Fibroblast of villous mesenchyme (primary cell): ENCODE measurements around the gene SLC2A14. TPM values are rescaled to one million over a fixed set of nuclear protein-coding genes. Genes with fewer than 3 reads are reported as not detected.
"Not testable (repeated sequence)": the region's sequence is repeated elsewhere in the genome, so short reads cannot be mapped to it uniquely, and the experiment has no call there.

Experiments used
- DNase-seq: peaks from one replicate; pipeline ENCODE4 v3.0.0-alpha.2; 2010; ENCODE audit warnings: low read depth
- H3K4me3 ChIP-seq: 2 replicates; pipeline ENCODE4 v1.5.1; 2011; ENCODE audit warnings: low read depth, mild to moderate bottlenecking, low read length
- total RNA-seq: library from RNA; depleted of rRNA; stranded (reverse); fragments of >200 nt; gene quantifications from 2 replicates; pipeline ENCODE4 v1.2.3, GENCODE V29; 2012
- TF ChIP-seq, protein P1 (sequence below): IDR thresholded peaks from 2 replicates; pipeline ENCODE4 v1.5.1; 2012; ENCODE audit warnings: low read depth, mild to moderate bottlenecking, low read length; ENCODE audit not compliant: insufficient read depth

The SLC2A14 gene
- total RNA-seq, 1 donor: under 0.01 TPM

DNA sequence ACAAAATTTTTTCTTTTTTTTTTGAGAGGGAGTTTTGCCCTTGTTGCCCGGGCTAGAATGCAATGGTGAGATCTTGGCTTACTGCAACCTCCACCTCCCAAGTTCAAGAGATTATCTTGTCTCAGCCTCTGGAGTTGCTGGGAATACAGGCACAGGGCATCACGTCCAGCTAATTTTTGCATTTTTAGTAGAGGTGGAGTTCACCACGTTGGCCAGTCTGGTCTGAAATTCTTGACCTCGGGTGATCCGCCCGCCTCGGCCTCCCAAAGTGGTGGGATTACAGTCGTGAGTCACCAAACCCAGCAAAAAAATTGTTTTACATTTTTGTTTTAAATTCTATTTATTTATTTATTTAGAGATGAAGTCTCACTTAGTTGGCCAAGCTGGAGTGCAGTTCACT, 4.7 kb upstream of the SLC2A14 start:
- DNase-seq: peak; percentile 54
- TF ChIP-seq, protein P1, sequence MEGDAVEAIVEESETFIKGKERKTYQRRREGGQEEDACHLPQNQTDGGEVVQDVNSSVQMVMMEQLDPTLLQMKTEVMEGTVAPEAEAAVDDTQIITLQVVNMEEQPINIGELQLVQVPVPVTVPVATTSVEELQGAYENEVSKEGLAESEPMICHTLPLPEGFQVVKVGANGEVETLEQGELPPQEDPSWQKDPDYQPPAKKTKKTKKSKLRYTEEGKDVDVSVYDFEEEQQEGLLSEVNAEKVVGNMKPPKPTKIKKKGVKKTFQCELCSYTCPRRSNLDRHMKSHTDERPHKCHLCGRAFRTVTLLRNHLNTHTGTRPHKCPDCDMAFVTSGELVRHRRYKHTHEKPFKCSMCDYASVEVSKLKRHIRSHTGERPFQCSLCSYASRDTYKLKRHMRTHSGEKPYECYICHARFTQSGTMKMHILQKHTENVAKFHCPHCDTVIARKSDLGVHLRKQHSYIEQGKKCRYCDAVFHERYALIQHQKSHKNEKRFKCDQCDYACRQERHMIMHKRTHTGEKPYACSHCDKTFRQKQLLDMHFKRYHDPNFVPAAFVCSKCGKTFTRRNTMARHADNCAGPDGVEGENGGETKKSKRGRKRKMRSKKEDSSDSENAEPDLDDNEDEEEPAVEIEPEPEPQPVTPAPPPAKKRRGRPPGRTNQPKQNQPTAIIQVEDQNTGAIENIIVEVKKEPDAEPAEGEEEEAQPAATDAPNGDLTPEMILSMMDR: no peak
- no peak overlapping the region for H3K4me3 ChIP-seq

DNA sequence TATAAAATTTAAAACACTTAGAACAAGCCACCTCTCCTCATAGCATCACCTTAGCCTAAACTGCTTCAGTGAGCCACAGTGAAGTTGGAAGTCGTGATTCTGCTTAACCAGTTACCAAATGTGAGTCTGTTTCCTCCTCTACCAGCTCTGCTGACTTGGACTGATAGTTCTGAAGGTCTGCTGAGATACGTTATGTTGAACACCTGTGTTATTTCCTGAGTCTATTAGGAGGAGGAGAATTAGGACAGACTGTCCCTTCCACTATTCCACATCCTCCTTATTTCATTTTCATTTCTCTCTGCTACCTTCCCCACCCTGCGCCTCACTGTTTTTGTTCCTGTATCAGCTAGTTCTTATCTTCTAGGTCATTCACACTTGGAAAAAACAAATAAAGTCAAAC, 2.4 kb downstream of the SLC2A14 start:
- DNase-seq: no peak
- no peak overlapping the region for H3K4me3 ChIP-seq
- TF ChIP-seq, protein P1: no peak

DNA sequence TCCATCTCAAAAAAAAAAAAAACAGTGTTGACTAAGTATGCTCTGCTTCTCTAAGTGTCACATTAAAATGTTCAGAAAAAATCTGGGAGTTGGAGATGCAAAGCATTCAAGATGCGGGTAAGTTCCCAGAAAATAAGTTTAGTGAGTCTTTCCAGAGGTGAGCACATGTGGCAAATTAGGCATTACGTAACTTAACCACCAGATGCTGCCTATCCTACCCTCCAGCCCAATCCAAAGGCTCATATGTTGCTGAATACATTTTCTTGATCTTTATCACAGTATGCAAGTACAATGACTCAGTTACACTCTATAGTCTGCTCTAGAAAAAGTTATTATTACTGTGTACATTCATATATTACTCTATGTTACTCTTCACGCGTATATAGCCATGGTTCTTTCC, 3.6 kb downstream of the SLC2A14 start:
- TF ChIP-seq, protein P1: no peak
- peak; percentile 79 for DNase-seq
- H3K4me3 ChIP-seq: no peak overlapping the region

DNA sequence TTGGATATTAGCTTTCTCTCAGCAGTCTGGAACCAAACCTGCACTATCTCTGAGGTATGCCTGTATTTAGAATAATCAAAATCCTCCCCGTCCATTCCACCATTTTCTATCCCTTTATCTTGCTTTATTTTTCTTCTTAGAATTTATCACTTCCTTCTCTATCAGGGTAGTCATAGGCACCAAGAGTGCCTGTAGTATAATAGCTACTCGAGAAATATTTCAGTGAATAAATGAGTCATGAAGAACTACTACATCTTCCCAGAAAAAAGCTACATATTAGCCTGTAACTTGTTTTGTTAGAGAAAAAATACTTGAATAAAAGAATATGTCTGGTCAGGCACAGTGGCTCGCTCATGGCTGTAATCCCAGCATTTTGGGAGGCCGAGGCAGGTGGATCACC, 4.3 kb downstream of the SLC2A14 start:
- no peak overlapping the region for H3K4me3 ChIP-seq
- no peak for DNase-seq
- TF ChIP-seq, protein P1: no peak

DNA sequence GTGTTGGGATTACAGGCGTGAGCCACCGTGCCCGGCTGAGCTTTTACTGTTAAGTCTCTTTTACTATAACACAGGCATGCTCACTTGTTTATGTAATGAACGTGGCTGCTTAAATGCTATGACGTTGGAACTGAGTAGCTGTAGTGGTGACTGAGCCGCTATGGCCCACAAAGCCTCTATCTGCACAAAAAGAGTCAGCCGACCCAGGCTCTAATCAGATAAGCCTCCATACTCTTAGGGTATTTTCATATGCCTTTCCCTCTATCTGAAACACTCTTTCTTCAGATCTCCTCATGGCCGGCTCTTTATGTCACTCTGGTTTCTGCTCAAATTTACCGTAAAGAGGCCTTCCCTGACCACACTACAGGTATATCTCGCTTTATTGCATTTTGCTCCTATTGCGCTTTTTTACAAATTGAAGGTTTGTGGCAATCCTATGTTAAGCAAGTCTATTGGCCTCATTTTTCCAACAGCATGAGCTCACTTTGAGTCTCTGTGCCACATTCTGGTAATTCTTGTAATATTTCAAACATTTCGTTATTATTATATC, 8.0 kb downstream of the SLC2A14 start:
- peak; percentile 17 for DNase-seq
- H3K4me3 ChIP-seq: no peak overlapping the region
- TF ChIP-seq, protein P1: no peak

DNA sequence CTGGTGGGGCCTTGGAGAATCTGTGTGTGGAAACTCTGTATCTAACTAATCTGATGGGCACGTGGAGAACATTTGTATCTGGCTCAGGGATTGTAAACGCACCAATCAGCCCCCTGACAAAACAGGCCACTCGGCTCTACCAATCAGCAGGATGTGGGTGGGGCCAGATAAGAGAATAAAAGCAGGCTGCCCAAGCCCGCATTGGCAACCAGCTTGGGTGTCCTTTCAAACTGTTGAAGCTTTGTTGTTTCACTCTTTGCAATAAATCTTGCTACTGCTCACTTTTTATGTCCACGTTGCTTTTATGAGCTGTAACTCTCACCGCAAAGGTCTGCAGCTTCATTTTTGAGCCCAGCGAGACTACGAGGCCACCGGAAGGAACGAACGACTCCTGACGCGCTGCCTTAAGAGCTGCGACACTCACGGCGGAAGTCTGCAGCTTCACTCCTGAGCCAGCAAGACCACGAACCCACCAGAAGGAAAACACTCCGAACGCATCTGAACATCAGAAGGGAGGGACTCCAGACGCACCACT, 9.8 kb downstream of the SLC2A14 start:
- H3K4me3 ChIP-seq: not testable (repeated sequence)
- peak; percentile 37 for DNase-seq

DNA sequence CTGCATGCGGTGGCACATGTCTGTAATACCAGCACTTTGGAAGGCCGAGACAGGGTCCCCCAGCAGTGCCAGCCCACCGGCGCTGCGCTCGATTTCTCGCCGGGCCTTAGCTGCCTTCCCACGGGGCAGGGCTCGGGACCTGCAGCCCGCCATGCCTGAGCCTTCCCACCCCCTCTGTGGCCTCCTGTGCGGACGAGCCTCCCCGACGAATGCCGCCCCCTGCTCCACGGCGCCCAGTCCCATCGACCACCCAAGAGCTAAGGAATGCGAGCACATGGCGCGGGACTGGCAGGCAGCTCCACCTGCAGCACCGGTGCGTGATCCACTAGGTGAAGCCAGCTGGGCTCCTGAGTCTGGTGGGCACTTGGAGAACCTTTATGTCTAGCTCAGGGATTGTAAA, 10.4 kb downstream of the SLC2A14 start:
- not testable (repeated sequence) for H3K4me3 ChIP-seq, DNase-seq

DNA sequence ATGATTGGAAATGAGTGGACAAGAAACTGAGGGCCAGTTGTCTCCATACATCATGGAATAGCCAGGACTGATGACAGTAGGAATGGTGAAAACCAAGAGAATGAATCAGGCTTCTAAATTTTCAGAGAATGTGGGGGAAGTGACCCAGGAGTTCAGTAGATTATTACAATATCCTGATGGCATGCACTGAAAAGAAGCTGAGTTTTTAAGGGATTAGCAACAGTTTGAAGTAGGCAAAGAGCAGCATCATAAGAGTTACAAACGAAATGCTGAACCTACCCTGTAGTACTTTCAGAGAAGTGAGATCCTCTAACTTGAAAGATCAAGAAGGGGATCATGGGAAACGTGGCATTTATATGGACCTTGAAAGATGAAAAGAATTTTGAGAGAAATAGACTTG, 13.2 kb downstream of the SLC2A14 start:
- no peak overlapping the region for H3K4me3 ChIP-seq
- TF ChIP-seq, protein P1: no peak
- no peak for DNase-seq
